Lower leg skin (tissue), 4 donors: ENCODE data around the gene RHPN2. TPM values are rescaled to one million over a fixed set of nuclear protein-coding genes. Genes with fewer than 3 reads are reported as not detected.
"Not testable (repeated sequence)": the region's sequence is repeated elsewhere in the genome, so short reads cannot be mapped to it uniquely, and the experiment has no call there.

ENCODE experiments used
- DNase-seq, 2 donors: peaks; one replicate each; pipeline ENCODE4 v3.0.0-alpha.2; 2019; ENCODE audit warnings: low spot score in 2 of 2
- H3K4me3 ChIP-seq: fragments of 200-600 bp; sonication (generic); 2 replicates; pipeline ENCODE4 v1.5.1; 2017; ENCODE audit warnings: mild to moderate bottlenecking, low read depth; ENCODE audit not compliant: poor library complexity, severe bottlenecking
- POLR2A ChIP-seq, 2 donors: fragments of 450-650 bp; IDR thresholded peaks; one replicate each; pipeline ENCODE4 v1.6.1; 2016 to 2017; ENCODE audit warnings: antibody characterized with exemption in 2 of 2, mild to moderate bottlenecking in 1 of 2, moderate library complexity in 1 of 2
- WGBS, 2 donors: methylation state at CpG; one replicate each; pipeline ENCODE4 v1.1.5; 2018; 5-methylcytosine and 5-hydroxymethylcytosine counted together
- intact Hi-C: fragments of 100-400 bp; cut with DNase I; formaldehyde crosslinking; loops from one replicate; pipeline ENCODE4 v1.15.0; 2023; ENCODE audit warnings: low total_unique reads
- total RNA-seq, 4 donors: library from RNA; depleted of rRNA; stranded (reverse); fragments of >200 nt; gene quantifications; one replicate each; pipeline ENCODE4 v1.1.0, GENCODE V29; 2016
- TF ChIP-seq, protein P1 (sequence below), 3 donors: fragments of 450-650 bp; IDR thresholded peaks; one replicate each; pipeline ENCODE4 v1.5.1; 2016; ENCODE audit warnings: antibody characterized with exemption in 3 of 3, mild to moderate bottlenecking in 3 of 3, moderate library complexity in 2 of 3

Gene RHPN2
- total RNA-seq, 4 donors from 2014 or later: 4.0 to 25.7 (median 19.9) TPM

DNA sequence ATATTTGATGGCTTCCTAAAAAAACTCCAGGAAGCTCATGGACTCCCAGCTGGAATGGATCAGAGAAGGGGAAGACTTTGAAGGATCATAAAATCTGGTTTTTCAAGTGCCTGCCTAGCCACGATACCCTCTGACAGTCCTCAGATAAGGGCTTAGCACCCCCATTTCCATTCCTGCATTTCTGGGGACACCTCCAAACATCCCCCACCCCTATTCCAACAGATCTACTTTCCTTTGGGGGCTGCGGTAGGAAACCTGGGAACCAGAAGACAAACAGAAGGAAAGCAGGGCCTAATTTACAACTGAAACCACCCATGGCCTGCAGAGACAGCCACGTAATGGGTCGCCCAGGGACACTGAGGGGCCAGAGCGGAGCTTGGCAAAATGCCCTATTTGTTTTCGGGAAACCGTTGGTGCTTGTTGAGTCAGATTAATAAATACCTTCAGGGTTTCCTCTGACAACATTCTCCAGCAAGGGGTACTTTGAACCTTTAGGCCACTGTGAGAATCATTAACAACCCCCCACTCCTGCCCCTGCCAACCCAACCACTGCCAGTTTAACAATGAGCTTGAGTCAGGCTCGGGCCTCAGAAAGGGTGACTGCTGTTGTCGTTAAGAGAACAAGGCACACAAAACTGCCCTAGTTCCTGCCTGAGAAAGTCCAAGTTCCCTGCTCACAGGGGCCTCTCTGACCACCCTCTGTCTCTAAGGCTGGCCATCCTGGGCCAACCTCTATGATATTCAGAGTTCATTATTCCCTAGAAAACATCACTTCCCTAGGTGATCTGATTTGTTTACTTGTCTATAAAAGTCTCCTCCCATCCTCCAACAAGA, 23.5 kb downstream of the RHPN2 start:
- no peak for DNase-seq
- WGBS, 2 donors: 51 to 52% methylated on average over 9 of the region's 9 CpGs
- intact Hi-C loops: no loop called here
- TF ChIP-seq, protein P1, sequence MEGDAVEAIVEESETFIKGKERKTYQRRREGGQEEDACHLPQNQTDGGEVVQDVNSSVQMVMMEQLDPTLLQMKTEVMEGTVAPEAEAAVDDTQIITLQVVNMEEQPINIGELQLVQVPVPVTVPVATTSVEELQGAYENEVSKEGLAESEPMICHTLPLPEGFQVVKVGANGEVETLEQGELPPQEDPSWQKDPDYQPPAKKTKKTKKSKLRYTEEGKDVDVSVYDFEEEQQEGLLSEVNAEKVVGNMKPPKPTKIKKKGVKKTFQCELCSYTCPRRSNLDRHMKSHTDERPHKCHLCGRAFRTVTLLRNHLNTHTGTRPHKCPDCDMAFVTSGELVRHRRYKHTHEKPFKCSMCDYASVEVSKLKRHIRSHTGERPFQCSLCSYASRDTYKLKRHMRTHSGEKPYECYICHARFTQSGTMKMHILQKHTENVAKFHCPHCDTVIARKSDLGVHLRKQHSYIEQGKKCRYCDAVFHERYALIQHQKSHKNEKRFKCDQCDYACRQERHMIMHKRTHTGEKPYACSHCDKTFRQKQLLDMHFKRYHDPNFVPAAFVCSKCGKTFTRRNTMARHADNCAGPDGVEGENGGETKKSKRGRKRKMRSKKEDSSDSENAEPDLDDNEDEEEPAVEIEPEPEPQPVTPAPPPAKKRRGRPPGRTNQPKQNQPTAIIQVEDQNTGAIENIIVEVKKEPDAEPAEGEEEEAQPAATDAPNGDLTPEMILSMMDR (IDR thresholded peaks at IDR 0.05): no peak
- TF ChIP-seq POLR2A (IDR thresholded peaks at IDR 0.05): no peak
- no peak overlapping the region for H3K4me3 ChIP-seq

DNA sequence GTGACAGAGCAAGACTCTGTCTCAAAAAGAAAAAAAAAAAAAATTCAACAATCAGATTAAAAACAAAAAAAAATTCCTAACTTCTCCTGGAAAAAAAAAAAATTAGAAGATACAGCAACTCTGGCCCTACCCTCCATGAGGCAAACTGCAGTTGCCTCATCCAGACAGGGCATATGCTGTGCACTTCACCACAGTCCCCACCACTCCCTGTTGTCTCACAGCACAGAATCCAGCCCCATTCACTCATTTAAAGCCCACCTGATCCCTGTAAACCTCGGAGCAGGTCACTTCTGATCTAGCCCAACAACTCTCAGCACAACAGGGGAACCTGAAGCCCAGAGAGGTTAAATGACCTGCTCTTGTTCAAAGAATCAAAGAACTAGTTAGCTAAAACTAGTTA, 24.9 kb downstream of the RHPN2 start:
- intact Hi-C loops: no loop called here
- no peak for DNase-seq
- H3K4me3 ChIP-seq: no peak overlapping the region
- 84 to 97% methylated on average over 1 of the region's 1 CpG for WGBS, 2 donors
- TF ChIP-seq, protein P1 (IDR thresholded peaks at IDR 0.05): no peak
- no peak for TF ChIP-seq POLR2A (IDR thresholded peaks at IDR 0.05)

DNA sequence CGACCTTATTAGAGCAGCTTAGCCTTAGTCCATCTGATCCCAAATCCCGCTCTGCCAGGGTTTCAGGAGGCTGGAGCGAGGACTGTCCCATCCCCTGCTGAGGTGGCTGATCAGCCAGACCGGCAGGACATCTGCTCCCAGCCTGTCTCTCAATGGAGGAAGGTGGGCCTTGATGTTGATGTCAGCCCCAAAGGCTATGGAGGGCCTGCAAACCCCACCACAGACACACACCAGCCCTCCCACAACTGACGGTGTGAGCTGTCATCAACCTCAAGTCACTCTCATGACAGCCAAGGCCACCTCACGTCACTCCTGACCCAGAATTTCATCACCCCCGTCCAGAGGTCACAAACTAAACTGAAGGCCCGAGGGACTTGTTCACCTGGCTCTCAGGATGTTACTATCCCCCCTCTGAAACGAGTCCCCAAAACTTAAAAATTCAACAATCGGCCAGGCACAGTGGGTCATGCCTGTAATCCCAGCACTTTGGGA, 25.5 kb downstream of the RHPN2 start:
- WGBS, 2 donors: 88 to 92% methylated on average over 9 to 10 of the region's 10 CpGs

DNA sequence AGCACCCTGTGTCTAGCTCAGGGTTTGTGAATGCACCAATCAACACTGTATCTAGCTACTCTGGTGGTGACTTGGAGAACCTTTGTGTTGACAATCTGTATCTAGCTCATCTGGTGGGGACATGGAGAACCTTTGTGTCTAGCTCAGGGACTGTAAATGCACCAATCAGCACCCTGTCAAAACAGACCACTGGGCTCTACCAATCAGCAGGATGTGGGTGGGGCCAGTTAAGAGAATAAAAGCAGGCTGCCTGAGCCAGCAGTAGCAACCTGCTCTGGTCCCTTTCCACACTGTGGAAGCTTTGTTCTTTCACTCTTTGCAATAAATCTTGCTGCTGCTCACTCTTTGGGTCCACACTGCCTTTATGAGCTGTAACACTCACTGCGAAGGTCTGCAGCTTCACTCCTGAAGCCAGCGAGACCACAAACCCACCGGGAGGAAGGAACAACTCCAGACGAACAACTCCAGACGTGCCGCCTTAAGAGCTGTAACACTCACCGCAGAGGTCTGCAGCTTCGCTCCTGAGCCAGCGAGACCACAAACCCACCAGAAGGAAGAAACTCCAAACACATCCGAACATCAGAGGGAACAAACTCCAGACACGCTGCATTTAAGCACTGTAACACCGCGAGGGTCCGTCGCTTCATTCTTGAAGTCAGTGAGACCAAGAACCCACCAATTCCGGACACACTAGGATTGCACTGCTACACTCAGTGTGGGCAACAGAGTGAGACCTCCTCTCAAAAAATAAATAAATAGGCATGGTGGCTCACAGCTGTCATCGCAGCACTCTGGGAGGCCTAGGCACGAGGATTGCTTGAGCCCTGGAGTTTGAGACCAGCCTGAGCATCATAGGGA, 27.3 kb downstream of the RHPN2 start:
- DNase-seq, intact Hi-C loops, H3K4me3 ChIP-seq: not testable (repeated sequence)
- 74 to 85% methylated on average over 18 of the region's 18 CpGs for WGBS, 2 donors

More for the DNA sequence above, 25.5 kb downstream of the RHPN2 start:
- TF ChIP-seq, protein P1 (IDR thresholded peaks at IDR 0.05): no peak
- no peak for DNase-seq
- H3K4me3 ChIP-seq: no peak overlapping the region
- intact Hi-C loops: no loop called here

DNA sequence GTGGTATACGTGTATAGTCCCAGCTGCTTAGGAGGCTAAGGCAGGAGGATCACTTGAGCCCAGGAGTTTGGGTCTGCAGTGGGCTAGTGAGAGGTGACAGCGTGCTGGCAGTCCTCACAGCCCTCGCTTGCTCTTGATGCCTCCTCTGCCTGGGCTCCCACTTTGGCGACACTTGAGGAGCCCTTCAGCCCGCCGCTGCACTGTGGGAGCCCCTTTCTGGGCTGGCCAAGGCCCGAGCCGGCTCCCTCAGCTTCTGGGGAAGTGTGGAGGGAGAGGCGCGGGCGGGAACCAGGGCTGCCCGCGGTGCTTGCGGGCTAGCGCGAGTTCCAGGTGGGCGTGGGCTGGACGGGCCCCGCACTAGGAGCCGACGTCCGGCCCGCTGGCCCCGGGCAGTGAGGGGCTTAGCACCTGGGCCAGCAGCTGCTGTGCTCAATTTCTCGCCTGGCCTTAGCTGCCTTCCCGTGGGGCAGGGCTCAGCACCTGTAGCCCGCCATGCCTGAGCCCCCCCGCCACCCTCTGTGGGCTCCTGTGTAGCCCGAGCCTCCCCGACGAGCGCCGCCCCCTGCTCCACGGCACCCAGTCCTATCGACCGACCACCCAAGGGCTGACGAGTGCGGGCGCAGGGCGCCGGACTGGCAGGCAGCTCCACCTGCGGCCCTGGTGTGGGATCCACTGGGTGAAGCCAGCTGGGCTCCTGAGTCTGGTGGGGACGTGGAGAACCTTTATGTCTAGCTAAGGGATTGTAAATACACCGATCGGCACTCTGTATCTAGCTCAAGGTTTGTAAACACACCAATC, 28.1 kb downstream of the RHPN2 start:
- intact Hi-C loops, DNase-seq, H3K4me3 ChIP-seq: not testable (repeated sequence)
- 94 to 97% methylated on average over 17 to 38 of the region's 45 CpGs for WGBS, 2 donors

DNA sequence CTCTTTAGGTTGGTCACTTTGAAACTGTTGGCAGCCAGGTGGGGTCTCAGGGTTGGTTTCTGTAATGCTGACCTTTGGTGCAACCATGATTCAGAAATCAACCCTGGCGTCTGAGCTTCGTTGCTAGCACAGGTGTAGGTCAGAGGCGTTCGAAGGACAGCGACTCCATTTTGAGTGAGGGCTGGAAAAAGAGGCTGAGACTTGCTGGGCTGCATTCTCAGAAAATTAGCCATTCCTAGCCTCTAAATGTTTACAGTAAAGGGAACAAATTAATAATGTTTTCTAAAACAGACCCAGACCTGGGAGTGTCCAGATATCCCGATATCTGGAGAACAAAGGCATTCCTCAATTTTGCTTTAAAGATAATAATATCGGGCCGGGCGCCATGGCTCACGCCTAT, 29.2 kb downstream of the RHPN2 start:
- intact Hi-C loops: no loop called here
- DNase-seq: no peak
- TF ChIP-seq POLR2A (IDR thresholded peaks at IDR 0.05): no peak
- TF ChIP-seq, protein P1 (IDR thresholded peaks at IDR 0.05): no peak
- no peak overlapping the region for H3K4me3 ChIP-seq
- WGBS, 2 donors: 92 to 94% methylated on average over 10 of the region's 10 CpGs
